ENCODE measurements around the gene ARHGAP27. TPM values are rescaled to one million over a fixed set of nuclear protein-coding genes. Genes with fewer than 3 reads are reported as not detected.

ARHGAP27 gene
- total and polyA plus RNA-seq, 2 experiments from 2014 or later = 21.1 to 27.9 TPM

DNA sequence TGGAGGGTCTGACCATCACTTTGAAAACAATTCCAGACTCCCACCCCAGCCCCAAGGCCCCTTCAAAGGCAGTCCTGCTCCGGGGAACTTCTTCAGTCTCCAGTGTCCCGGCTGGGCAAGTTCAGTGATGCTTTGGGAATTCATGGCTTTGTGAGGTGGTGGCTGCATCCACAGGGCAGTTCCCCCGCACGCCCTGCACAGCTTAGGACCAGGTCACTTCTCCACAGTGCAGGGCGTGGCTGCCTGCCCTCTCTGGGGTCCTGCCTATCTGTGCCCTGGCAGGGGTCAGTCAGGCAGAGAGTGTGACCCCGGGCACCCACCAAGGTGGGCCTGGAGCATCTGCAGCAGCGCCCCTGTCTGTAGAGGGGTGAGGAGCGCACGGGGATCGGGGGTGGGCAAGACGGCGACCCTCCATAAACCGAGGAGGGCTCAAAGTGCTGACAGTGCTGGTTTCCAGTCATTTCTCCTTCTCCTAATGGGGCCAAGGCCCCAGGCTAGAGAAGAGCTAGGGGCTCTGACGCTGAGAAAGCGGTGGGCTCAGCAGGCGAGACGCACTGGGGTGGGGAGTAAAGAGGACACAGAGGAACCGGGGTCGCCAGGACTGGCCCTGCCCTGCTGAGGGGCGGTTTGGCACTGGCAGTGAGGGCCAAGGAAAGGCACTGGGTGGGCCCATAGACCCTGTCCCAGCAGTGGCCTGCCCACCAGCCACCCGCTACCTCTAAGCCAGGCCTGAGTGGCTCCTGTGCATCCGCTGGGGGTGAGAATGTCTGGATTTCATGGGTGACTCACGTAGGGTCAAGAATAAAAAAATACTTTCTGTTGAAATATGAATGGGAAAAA is 4.2 kb upstream of the ARHGAP27 start:
- no peaks in the 10 kb centered on the region for H3K79me2 ChIP-seq
- H3K4me1 ChIP-seq (ENCODE audit: insufficient read depth) = peaks cover 5% of the 10 kb centered on the region
- H4K20me1 ChIP-seq (ENCODE audit: insufficient read depth, poor library complexity, severe bottlenecking) = no peaks in the 10 kb centered on the region

DNA sequence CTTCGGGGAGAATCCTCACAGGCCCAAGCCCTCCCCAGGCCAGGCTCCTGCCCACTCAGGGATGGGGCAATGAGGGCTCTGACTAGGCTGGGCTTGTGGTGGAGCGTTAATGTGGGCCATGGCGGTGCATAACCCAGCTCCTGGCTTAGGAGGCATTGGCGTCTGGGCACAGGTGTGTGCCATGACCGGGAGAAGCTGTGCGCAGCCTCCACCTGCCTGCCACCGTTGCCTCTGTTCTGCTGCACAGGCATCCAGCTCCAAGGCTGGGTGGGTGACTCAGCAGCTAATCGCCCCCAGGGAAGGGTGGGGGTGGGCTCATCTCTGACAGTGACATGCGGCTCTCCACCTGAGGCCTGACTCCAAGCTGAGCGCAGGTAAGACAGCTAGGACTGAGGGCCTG is 3.5 kb upstream of the ARHGAP27 start:
- no peaks in the 10 kb centered on the region for H3K9me3 ChIP-seq (ENCODE audit: low read depth)
- no peak overlapping the region for H3K27ac ChIP-seq
- H3K27me3 ChIP-seq = peaks cover 7% of the 10 kb centered on the region
- H4K20me1 ChIP-seq (ENCODE audit: insufficient read depth, poor library complexity, severe bottlenecking) = no peaks in the 10 kb centered on the region
- DNase-seq (ENCODE audit: low spot score) = no peak
- H3K4me3 ChIP-seq = no peak overlapping the region
- H3K36me3 ChIP-seq (replicated peaks; ENCODE audit: insufficient read depth, low read depth) = no peaks in the 10 kb centered on the region
- no peak overlapping the region for H2AFZ ChIP-seq
- H3K4me1 ChIP-seq (ENCODE audit: insufficient read depth) = peaks cover 8% of the 10 kb centered on the region
- H3K4me2 ChIP-seq = no peak overlapping the region
- 89% methylated on average over 10 of the region's 10 CpGs for whole genome bisulfite sequencing (ENCODE audit: low lambda C conversion rate, missing lambda C conversion rate)
- H3K79me2 ChIP-seq = no peaks in the 10 kb centered on the region
- TF ChIP-seq EZH2 (IDR thresholded peaks at IDR 0.05; ENCODE audit: borderline replicate concordance) = no peak
- TF ChIP-seq, protein P1, sequence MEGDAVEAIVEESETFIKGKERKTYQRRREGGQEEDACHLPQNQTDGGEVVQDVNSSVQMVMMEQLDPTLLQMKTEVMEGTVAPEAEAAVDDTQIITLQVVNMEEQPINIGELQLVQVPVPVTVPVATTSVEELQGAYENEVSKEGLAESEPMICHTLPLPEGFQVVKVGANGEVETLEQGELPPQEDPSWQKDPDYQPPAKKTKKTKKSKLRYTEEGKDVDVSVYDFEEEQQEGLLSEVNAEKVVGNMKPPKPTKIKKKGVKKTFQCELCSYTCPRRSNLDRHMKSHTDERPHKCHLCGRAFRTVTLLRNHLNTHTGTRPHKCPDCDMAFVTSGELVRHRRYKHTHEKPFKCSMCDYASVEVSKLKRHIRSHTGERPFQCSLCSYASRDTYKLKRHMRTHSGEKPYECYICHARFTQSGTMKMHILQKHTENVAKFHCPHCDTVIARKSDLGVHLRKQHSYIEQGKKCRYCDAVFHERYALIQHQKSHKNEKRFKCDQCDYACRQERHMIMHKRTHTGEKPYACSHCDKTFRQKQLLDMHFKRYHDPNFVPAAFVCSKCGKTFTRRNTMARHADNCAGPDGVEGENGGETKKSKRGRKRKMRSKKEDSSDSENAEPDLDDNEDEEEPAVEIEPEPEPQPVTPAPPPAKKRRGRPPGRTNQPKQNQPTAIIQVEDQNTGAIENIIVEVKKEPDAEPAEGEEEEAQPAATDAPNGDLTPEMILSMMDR (IDR thresholded peaks at IDR 0.05; ENCODE audit: poor library complexity) = no peak
- no peak for TF ChIP-seq EZH2phosphoT487 (IDR thresholded peaks at IDR 0.05; ENCODE audit: low read depth, severe bottlenecking, unreplicated experiment)
- H3K9me2 ChIP-seq (replicated peaks; ENCODE audit: insufficient read depth) = no peaks in the 10 kb centered on the region

More for the DNA sequence above, 4.2 kb upstream of the ARHGAP27 start:
- Histone ChIP-seq H3K4me3 (no peak overlapping the region), H3K27me3 (peaks cover 4% of the 10 kb centered on the region), H3K36me3 (replicated peaks; ENCODE audit: insufficient read depth, low read depth) (no peaks in the 10 kb centered on the region), H3K9me2 (replicated peaks; ENCODE audit: insufficient read depth) (no peaks in the 10 kb centered on the region), H2AFZ (no peak overlapping the region), H3K27ac (no peak overlapping the region), H3K9me3 (ENCODE audit: low read depth) (no peaks in the 10 kb centered on the region), H3K4me2 (no peak overlapping the region)
- TF ChIP-seq, protein P1 (IDR thresholded peaks at IDR 0.05; ENCODE audit: poor library complexity) = no peak
- TF ChIP-seq EZH2 (IDR thresholded peaks at IDR 0.05; ENCODE audit: borderline replicate concordance) = no peak
- no peak for TF ChIP-seq EZH2phosphoT487 (IDR thresholded peaks at IDR 0.05; ENCODE audit: low read depth, severe bottlenecking, unreplicated experiment)
- WGBS (ENCODE audit: low lambda C conversion rate, missing lambda C conversion rate) = 94% methylated on average over 22 of the region's 23 CpGs
- DNase-seq (ENCODE audit: low spot score) = no peak

DNA sequence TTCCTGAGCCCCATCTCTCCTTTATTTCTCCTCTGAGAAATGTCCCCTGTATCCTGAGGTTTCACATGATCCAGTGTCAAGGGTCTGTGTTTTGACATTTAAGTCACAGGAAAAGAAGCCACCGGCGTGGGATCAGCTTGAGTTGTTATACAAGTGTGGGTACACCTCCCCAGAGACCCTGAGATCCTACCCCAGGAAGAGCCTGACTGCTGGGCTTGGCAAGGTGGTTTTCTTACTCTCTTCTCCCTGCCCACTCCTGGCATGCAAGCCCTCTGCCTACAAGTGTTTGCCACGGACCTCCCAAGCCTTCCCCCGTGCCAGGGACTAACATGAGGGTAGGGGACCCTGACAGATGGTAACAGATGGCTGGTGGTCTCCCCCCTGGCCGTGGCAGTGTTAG is 2.8 kb upstream of the ARHGAP27 start:
- Histone ChIP-seq H3K27me3 (peaks cover 14% of the 10 kb centered on the region), H3K36me3 (replicated peaks; ENCODE audit: insufficient read depth, low read depth) (no peaks in the 10 kb centered on the region), H3K27ac (no peak overlapping the region), H3K4me1 (ENCODE audit: insufficient read depth) (peaks cover 14% of the 10 kb centered on the region), H3K4me3 (no peak overlapping the region), H2AFZ (no peak overlapping the region), H3K9me3 (ENCODE audit: low read depth) (no peaks in the 10 kb centered on the region), H3K79me2 (no peaks in the 10 kb centered on the region), H4K20me1 (ENCODE audit: insufficient read depth, poor library complexity, severe bottlenecking) (no peaks in the 10 kb centered on the region), H3K4me2 (no peak overlapping the region), H3K9me2 (replicated peaks; ENCODE audit: insufficient read depth) (no peaks in the 10 kb centered on the region)
- WGBS (ENCODE audit: low lambda C conversion rate, missing lambda C conversion rate) = 88% methylated on average over 5 of the region's 5 CpGs
- TF ChIP-seq, protein P1 (IDR thresholded peaks at IDR 0.05; ENCODE audit: poor library complexity) = no peak
- no peak for TF ChIP-seq EZH2 (IDR thresholded peaks at IDR 0.05; ENCODE audit: borderline replicate concordance)
- no peak for TF ChIP-seq EZH2phosphoT487 (IDR thresholded peaks at IDR 0.05; ENCODE audit: low read depth, severe bottlenecking, unreplicated experiment)
- no peak for DNase-seq (ENCODE audit: low spot score)

All from hepatocyte (in vitro differentiated cells).